Lower lobe of right lung (tissue), 2 donors: ENCODE results near the gene TCEANC2. TPM values are rescaled to one million over a fixed set of nuclear protein-coding genes. Genes with fewer than 3 reads are reported as not detected.

Source experiments
- ATAC-seq, 2 donors: fragments of 200-7000 bp; cut with Tn5 transposase; one replicate each; pipeline ENCODE4 v1.9.1; 2020 to 2022; ENCODE audit warnings: mild to moderate bottlenecking in 2 of 2, moderate library complexity in 2 of 2
- DNase-seq: peaks from one replicate; pipeline ENCODE4 v3.0.0-alpha.2; 2020
- H3K27ac ChIP-seq: fragments of 200-600 bp; one replicate; pipeline ENCODE4 v1.8.0; 2022
- H3K27me3 ChIP-seq: fragments of 200-600 bp; one replicate; pipeline ENCODE4 v1.8.0; 2022; ENCODE audit warnings: low read depth
- H3K36me3 ChIP-seq: fragments of 200-600 bp; one replicate; pipeline ENCODE4 v1.8.0; 2022; ENCODE audit warnings: mild to moderate bottlenecking
- H3K4me1 ChIP-seq: fragments of 200-600 bp; one replicate; pipeline ENCODE4 v1.8.0; 2022
- H3K4me3 ChIP-seq: fragments of 200-600 bp; one replicate; pipeline ENCODE4 v1.8.0; 2022; ENCODE audit warnings: mild to moderate bottlenecking
- H3K9me3 ChIP-seq: fragments of 200-600 bp; one replicate; pipeline ENCODE4 v1.8.0; 2022
- CTCF ChIP-seq: fragments of 200-600 bp; IDR thresholded peaks from one replicate; pipeline ENCODE4 v1.8.0; 2022; ENCODE audit warnings: antibody characterized with exemption, mild to moderate bottlenecking
- intact Hi-C: fragments of 100-400 bp; cut with DNase I; formaldehyde crosslinking; loops from one replicate; pipeline ENCODE4 v1.11.0; 2022
- total RNA-seq: library from RNA; stranded (reverse); fragmentation: NEBNext Ultra II Directional; extraction: Animal tissue kit (Norgen Biotek cat#: 25700); gene quantifications from one replicate; pipeline ENCODE4 v1.2.1, GENCODE V29; 2021
- donor health status: DM: no; HTN: yes; CAD: no; lungs with severe emphysema.

Gene TCEANC2
- total RNA-seq, 1 donor from 2014 or later: 5.3 TPM

DNA sequence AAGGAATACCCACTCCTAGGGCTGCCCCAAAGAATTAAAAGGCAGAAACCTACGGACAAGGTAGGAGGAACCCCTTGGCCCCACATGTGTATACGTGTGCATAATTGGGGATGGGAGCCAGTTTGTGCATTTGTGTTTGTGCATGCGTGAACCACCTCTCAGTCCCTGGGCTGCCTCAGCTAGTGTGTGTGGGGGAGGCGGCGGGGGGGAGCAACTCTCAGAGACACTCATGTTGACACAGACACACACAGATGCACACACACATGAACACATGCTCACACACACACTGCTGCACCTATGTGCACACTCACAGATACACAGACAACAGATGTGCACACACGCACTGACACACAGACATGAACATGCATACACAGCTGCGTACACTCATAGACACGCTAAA, 40.5 kb upstream of the TCEANC2 start:
- H3K27ac ChIP-seq: no peak overlapping the region
- no peaks in the 10 kb centered on the region for H3K27me3 ChIP-seq
- intact Hi-C loops: no loop called here
- H3K4me1 ChIP-seq: no peaks in the 10 kb centered on the region
- TF ChIP-seq CTCF: no peak
- H3K4me3 ChIP-seq: no peak overlapping the region
- H3K9me3 ChIP-seq: no peaks in the 10 kb centered on the region
- ATAC-seq: no peak
- no peaks in the 10 kb centered on the region for H3K36me3 ChIP-seq
- DNase-seq: no peak

DNA sequence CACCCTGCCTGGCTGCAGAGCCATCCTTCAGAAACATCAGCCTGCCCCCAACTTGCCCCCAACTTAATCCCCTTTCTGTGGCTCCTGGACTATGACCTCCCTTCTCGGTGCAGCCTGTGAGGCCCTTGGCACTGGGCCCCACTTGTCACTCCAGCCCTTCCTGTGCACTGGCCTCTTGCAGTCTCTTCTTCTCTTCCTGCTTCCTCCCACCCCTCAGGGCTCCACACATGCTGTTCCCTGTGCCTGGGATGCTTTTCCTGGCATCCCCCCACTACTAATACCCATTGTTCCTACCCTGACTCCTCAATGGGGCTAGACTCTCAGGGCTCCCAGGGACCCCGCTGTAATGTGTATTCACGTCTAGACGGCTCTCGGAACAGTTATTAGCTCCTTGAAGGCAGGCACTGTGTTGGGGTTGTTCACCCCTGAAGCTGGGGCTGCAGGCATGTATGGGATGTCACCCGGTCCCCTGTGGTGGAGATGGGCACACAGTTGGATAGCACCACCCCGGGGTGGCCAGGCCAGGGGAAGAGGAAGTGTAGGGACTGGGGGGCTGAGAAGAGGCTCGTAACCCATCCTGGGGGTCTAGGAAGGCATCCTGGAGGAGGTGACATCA, 39.9 kb upstream of the TCEANC2 start:
- no peak for TF ChIP-seq CTCF
- DNase-seq: no peak
- H3K36me3 ChIP-seq: no peaks in the 10 kb centered on the region
- H3K4me1 ChIP-seq: no peaks in the 10 kb centered on the region
- no peaks in the 10 kb centered on the region for H3K27me3 ChIP-seq
- no peak overlapping the region for H3K27ac ChIP-seq
- no peak for ATAC-seq
- intact Hi-C loops: no loop called here
- no peak overlapping the region for H3K4me3 ChIP-seq
- no peaks in the 10 kb centered on the region for H3K9me3 ChIP-seq

DNA sequence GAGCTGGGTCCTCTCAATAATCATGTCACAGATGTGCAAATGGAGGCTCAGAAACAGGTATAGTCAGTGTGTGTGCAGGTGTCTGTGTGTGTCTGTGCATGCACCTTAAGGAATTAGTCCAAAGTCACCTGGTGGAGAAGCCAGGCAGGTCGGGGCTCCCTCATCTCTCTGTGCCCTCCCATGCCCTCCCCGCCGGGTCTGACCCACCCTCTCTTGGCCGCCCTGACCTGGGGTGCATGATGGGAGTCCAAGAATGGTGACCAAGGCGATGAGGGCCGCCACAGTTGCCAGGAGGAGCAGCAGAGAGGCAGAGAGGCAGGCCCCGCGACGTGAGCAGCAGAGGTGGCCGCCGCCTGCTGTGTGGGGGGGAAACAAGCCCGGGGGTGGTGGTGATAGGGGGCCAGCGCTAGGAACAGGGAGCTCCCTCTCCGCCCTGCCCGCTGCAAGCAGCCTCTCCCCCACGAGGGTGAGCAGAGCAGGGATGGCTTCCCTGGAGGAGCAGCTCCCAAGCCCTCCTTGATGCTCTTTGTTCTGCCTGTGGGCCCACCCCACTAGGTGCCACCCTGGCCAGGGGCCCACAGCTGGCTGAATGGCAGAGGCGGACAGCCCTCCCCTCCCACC, 39.3 kb upstream of the TCEANC2 start:
- TF ChIP-seq CTCF: no peak
- intact Hi-C loops: no loop called here
- H3K27ac ChIP-seq: no peak overlapping the region
- no peaks in the 10 kb centered on the region for H3K36me3 ChIP-seq
- H3K4me3 ChIP-seq: no peak overlapping the region
- no peaks in the 10 kb centered on the region for H3K9me3 ChIP-seq
- ATAC-seq: no peak
- DNase-seq: no peak
- no peaks in the 10 kb centered on the region for H3K27me3 ChIP-seq
- H3K4me1 ChIP-seq: no peaks in the 10 kb centered on the region

DNA sequence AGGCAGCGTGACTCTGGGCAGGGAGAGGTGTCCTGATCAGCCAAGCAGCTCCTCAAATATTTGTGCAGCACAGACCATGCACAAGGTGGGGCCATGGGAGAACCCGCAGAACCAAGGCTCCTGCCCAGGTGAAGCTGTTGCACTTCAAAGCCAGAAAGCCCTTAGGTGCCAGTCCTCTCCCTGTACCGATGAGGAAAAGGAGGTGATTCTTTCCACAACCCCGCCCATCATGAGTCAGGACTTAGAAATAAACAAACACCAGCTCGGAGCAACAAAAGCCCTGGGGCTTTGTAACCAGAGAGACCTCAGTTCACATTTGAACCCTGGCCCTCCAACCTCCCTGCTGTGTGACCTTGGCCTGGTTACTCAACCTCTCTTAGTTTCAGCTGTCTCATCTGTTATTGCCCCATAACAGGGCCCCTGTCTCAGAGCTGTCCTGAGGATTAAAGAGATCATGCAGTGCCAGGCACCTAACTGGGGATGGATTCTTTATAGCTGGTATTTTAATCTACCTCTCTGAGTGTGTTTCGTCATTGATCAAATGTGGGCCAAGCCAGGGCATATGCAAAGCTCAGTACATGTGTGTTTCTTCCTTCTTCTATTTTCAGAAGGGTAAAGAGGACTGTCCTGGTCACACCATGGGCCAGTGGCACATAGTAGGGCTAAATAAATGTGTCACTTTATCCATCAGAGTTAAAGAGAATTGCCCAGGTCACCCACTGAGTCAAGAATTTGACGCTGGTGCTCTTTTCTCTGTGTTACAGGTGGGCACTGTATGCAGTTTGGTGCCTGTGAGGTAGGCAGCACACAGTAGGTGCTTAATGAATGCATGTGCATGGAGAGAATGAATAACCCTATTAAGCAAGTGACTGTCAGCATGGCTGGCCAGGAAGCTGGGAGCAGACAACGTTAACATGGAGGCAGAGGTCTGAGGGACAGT, 36.8 kb upstream of the TCEANC2 start:
- no peaks in the 10 kb centered on the region for H3K27me3 ChIP-seq
- intact Hi-C loops: no loop called here
- ATAC-seq (peak; percentile 80 to 88), DNase-seq (peak; percentile 59)
- peak overlapping the region; percentile 11 for H3K27ac ChIP-seq
- H3K4me1 ChIP-seq: no peaks in the 10 kb centered on the region
- no peaks in the 10 kb centered on the region for H3K9me3 ChIP-seq
- H3K4me3 ChIP-seq: no peak overlapping the region
- no peak for TF ChIP-seq CTCF
- no peaks in the 10 kb centered on the region for H3K36me3 ChIP-seq

GRCh38 chr1:54017979-54018378, 35.4 kb upstream of the TCEANC2 start, which contains the start of gene LDLRAD1:
Gene LDLRAD1 (minus strand): TSS chr1:54018186. CDS start chr1:54018112, 74 bp downstream.
- Histone ChIP-seq H3K4me1 (no peaks in the 10 kb centered on the region), H3K9me3 (no peaks in the 10 kb centered on the region), H3K27ac (no peak within 1 kb of the TSS), H3K27me3 (no peaks in the 10 kb centered on the region), H3K4me3 (no peak within 1 kb of the TSS), H3K36me3 (no peaks in the 10 kb centered on the region)
- intact Hi-C loops: no loop called here
- ATAC-seq (no peak), DNase-seq (no peak)
- no peak for TF ChIP-seq CTCF
